SK-N-SH (cell line): ENCODE measurements around the gene SMS. TPM values are rescaled to one million over a fixed set of nuclear protein-coding genes. Genes with fewer than 3 reads are reported as not detected.

Source experiments
- CTCF ChIA-PET: fragments of 300-600, 350-600 bp; formaldehyde crosslinking; extraction: SDS; loops from one replicate; lab custom pipeline; 2021; lab: Yijun Ruan, JAX
- POLR2A ChIA-PET: fragments of 350-600 bp; sonication (Branson Sonifier 250); formaldehyde crosslinking; extraction: SDS; loops from one replicate; lab custom pipeline; 2020; ENCODE audit warnings: antibody characterized with exemption, inconsistent platforms; lab: Yijun Ruan, JAX
- DNase-seq: peaks from one replicate; pipeline ENCODE4 v3.0.0; 2012
- H2AFZ ChIP-seq: fragments of 200-600 bp; sonication (generic); 2 replicates; pipeline ENCODE4 v1.8.1; 2016; ENCODE audit warnings: antibody characterized with exemption, mild to moderate bottlenecking, low read depth
- H3F3A ChIP-seq: fragments of 200-600 bp; sonication (generic); replicated peaks from 2 replicates; pipeline ENCODE3; 2016; ENCODE audit warnings: antibody characterized with exemption, mild to moderate bottlenecking; ENCODE audit not compliant: insufficient read depth
- H3K27ac ChIP-seq, 2 experiments: fragments of 200-500 bp in 1 of 2; fragments of 200-600 bp in 1 of 2; sonication (Bioruptor generic) in 1 of 2; sonication (generic), shearing (Covaris generic) in 1 of 2; 2 replicates each; pipeline versions ENCODE4 v1.5.1 to v1.6.1; 2014 to 2016; ENCODE audit warnings: low read depth in 2 of 2, inconsistent platforms in 1 of 2, low read length in 1 of 2, mild to moderate bottlenecking in 1 of 2, mixed read lengths in 1 of 2
- H3K27me3 ChIP-seq: fragments of 200-600 bp; sonication (generic), shearing (Covaris generic); 2 replicates; pipeline ENCODE4 v1.6.1; 2016; ENCODE audit warnings: mixed run types; ENCODE audit not compliant: insufficient read depth
- H3K36me3 ChIP-seq, 2 experiments: fragments of 200-500 bp in 1 of 2; fragments of 200-600 bp in 1 of 2; sonication (Bioruptor generic) in 1 of 2; sonication (generic) in 1 of 2; replicated peaks in 1 of 2; 2 replicates each; pipeline versions ENCODE3 to v1.5.1; 2014 to 2016; ENCODE audit warnings: low read length in 1 of 2, mild to moderate bottlenecking in 1 of 2; ENCODE audit not compliant: insufficient read depth in 2 of 2, control insufficient read depth in 1 of 2
- H3K4me1 ChIP-seq, 2 experiments: fragments of 200-500 bp in 1 of 2; fragments of 200-600 bp in 1 of 2; sonication (Bioruptor generic) in 1 of 2; sonication (generic), shearing (Covaris generic) in 1 of 2; 2 replicates each; pipeline versions ENCODE4 v1.5.1 to v1.6.1; 2014 to 2016; ENCODE audit warnings: low read depth in 1 of 2, low read length in 1 of 2, mixed run types in 1 of 2; ENCODE audit not compliant: insufficient read depth in 2 of 2, control insufficient read depth in 1 of 2
- H3K4me2 ChIP-seq: fragments of 200-600 bp; sonication (generic), shearing (Covaris generic); 2 replicates; pipeline ENCODE4 v1.6.1; 2017; ENCODE audit warnings: mixed run types
- H3K4me3 ChIP-seq, 2 experiments: fragments of 200-500 bp in 1 of 2; fragments of 200-600 bp in 1 of 2; sonication (Bioruptor generic) in 1 of 2; sonication (generic), shearing (Covaris generic) in 1 of 2; 2 replicates each; pipeline versions ENCODE4 v1.5.1 to v1.8.1; 2014 to 2016; ENCODE audit warnings: low read depth in 2 of 2, inconsistent platforms in 1 of 2, low read length in 1 of 2, mild to moderate bottlenecking in 1 of 2, mixed read lengths in 1 of 2, moderate library complexity in 1 of 2
- H3K79me2 ChIP-seq: fragments of 200-600 bp; sonication (generic); 2 replicates; pipeline ENCODE4 v1.8.1; 2017; ENCODE audit warnings: mild to moderate bottlenecking; ENCODE audit not compliant: insufficient read depth
- H3K9ac ChIP-seq: fragments of 200-600 bp; sonication (generic); 2 replicates; pipeline ENCODE4 v1.6.1; 2017; ENCODE audit warnings: mixed run types
- H3K9me2 ChIP-seq: fragments of 200-600 bp; sonication (generic); 2 replicates; pipeline ENCODE4 v1.6.1; 2017; ENCODE audit warnings: mixed run types
- H3K9me3 ChIP-seq: fragments of 200-600 bp; sonication (generic); 2 replicates; pipeline ENCODE4 v1.6.1; 2017; ENCODE audit warnings: mixed run types, mild to moderate bottlenecking, moderate library complexity
- H4K20me1 ChIP-seq: fragments of 200-600 bp; sonication (generic); 2 replicates; pipeline ENCODE4 v1.6.1; 2017; ENCODE audit warnings: mild to moderate bottlenecking, mixed run types; ENCODE audit not compliant: insufficient read depth
- CHD2 ChIP-seq: fragments of 150-350 bp; IDR thresholded peaks from 2 replicates; pipeline ENCODE4 v1.6.1; 2018; ENCODE audit warnings: low read length; ENCODE audit not compliant: partially characterized antibody
- FOXJ3 ChIP-seq: sonication (generic); formaldehyde crosslinking; IDR thresholded peaks from 2 replicates; pipeline ENCODE4 v1.5.1; 2020; ENCODE audit warnings: mild to moderate bottlenecking, missing genetic modification reagents
- GABPA ChIP-seq: IDR thresholded peaks from 2 replicates; pipeline ENCODE4 v1.4.0; 2012; ENCODE audit warnings: low read depth, mild to moderate bottlenecking
- GATA2 ChIP-seq: sonication (generic); formaldehyde crosslinking; IDR thresholded peaks from 2 replicates; pipeline ENCODE4 v1.5.0; 2020; ENCODE audit warnings: mild to moderate bottlenecking, missing genetic modification reagents
- MXI1 ChIP-seq: IDR thresholded peaks from 2 replicates; pipeline ENCODE4 v1.6.1; 2012; ENCODE audit warnings: mild to moderate bottlenecking, low read depth, low read length, improper control_type of control experiment
- POLR2AphosphoS5 ChIP-seq: IDR thresholded peaks from 2 replicates; pipeline ENCODE4 v1.6.1; 2012; ENCODE audit warnings: low read depth, low read length
- RAD21 ChIP-seq: IDR thresholded peaks from 2 replicates; pipeline ENCODE4 v1.6.1; 2012; ENCODE audit warnings: mild to moderate bottlenecking, low read length
- RCOR1 ChIP-seq: fragments of 150-350 bp; IDR thresholded peaks from 2 replicates; pipeline ENCODE4 v1.6.1; 2017; ENCODE audit warnings: antibody characterized with exemption, low read length
- RXRA ChIP-seq: IDR thresholded peaks from 2 replicates; pipeline ENCODE4 v1.4.0; 2012; ENCODE audit warnings: low read depth, mild to moderate bottlenecking, borderline replicate concordance
- SIN3A ChIP-seq: IDR thresholded peaks from 2 replicates; pipeline ENCODE4 v1.6.1; 2012; ENCODE audit warnings: low read depth, mild to moderate bottlenecking, low read length, moderate library complexity, borderline replicate concordance
- SMC3 ChIP-seq: IDR thresholded peaks from 2 replicates; pipeline ENCODE4 v1.6.1; 2012; ENCODE audit warnings: low read depth, low read length, improper control_type of control experiment
- TAF1 ChIP-seq: IDR thresholded peaks from 2 replicates; pipeline ENCODE4 v1.6.1; 2012; ENCODE audit warnings: low read depth, mild to moderate bottlenecking, low read length, moderate library complexity, borderline replicate concordance
- TCF12 ChIP-seq: IDR thresholded peaks from 2 replicates; pipeline ENCODE4 v1.4.0; 2012
- TEAD4 ChIP-seq: IDR thresholded peaks from 2 replicates; pipeline ENCODE4 v1.4.0; 2012; ENCODE audit warnings: mild to moderate bottlenecking, borderline replicate concordance; ENCODE audit not compliant: insufficient read depth
- WGBS: methylation state at CpG from one replicate; pipeline ENCODE4 v1.1.6; 2017; ENCODE audit warnings: low lambda C conversion rate; 5-methylcytosine and 5-hydroxymethylcytosine counted together
- polyA plus RNA-seq, 3 experiments: library from polyadenylated mRNA; depleted of rRNA; stranded (reverse); fragments of >200 nt; gene quantifications; 2 replicates each; pipeline ENCODE4 v1.2.3, GENCODE V29; 2012
- TF ChIP-seq, protein P1 (sequence below): fragments of 150-350 bp; IDR thresholded peaks from 2 replicates; pipeline ENCODE4 v1.6.1; 2017; ENCODE audit warnings: antibody characterized with exemption, low read length, low read depth, borderline replicate concordance
- TF ChIP-seq, protein P2 (sequence below): IDR thresholded peaks from 2 replicates; pipeline ENCODE4 v1.4.0; 2012; ENCODE audit warnings: low read depth, borderline replicate concordance
- TF ChIP-seq, protein P3 (sequence below): IDR thresholded peaks from 2 replicates; pipeline ENCODE4 v1.4.0; 2012; ENCODE audit warnings: low read depth
- TF ChIP-seq, protein P4 (sequence below): fragments of 150-350 bp; IDR thresholded peaks from 2 replicates; pipeline ENCODE4 v1.6.1; 2016; ENCODE audit warnings: mild to moderate bottlenecking, low read depth, low read length

SMS gene
- polyA plus RNA-seq, 1 of the 3 experiments (the other 2 are of a cell fraction), result 116 TPM

DNA sequence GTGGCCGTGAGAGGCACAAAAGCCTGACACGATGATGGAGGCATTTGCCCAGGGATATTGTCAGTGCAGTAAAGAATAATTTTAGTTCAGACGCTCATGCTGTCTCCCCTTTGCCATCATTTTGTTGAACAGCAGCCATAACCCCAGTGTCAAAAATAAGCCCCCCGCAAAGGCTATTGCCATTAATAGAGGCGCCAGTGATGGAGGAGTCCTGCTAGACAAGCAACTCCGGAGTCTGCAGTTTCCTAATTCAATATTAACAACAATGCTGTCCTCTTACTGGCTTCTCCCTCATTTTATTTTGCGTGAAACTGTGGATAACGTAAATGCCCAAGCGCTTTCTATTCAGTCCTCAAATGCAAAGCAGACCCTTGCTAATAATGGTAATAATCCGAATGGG lies 603 bp upstream of the SMS start:
- POLR2A ChIA-PET, result no interaction called here
- peak overlapping the region; percentile 42 for H3K4me2 ChIP-seq
- CTCF ChIA-PET, result no interaction called here
- no peaks in the 10 kb centered on the region for H3K9me2 ChIP-seq
- WGBS, result 49% methylated on average over 10 of the region's 10 CpGs
- H4K20me1 ChIP-seq, result peaks cover 10% of the 10 kb centered on the region
- H3K79me2 ChIP-seq, result peaks cover 35% of the 10 kb centered on the region
- H3K27me3 ChIP-seq, result no peaks in the 10 kb centered on the region
- H3K27ac ChIP-seq, result peak overlapping the region; percentile 60 to 68
- no peaks in the 10 kb centered on the region for H3K9me3 ChIP-seq
- H2AFZ ChIP-seq, result peak overlapping the region; percentile 87
- peak overlapping the region; percentile 31; the same call in 1 of the 2 replicates for H3K9ac ChIP-seq
- peak overlapping the region in 1 of 2 experiments; percentile 66; a peak in 3 of 4 replicates for H3K4me3 ChIP-seq
- H3K4me1 ChIP-seq, result peaks cover 2 to 6% of the 10 kb centered on the region in 2 experiments; a peak in 2 of 4 replicates
- H3F3A ChIP-seq, result peaks cover 36% of the 10 kb centered on the region
- H3K36me3 ChIP-seq, result no peaks in the 10 kb centered on the region
- TF ChIP-seq RXRA (no peak), GATA2 (CRISPR knock-in tag) (no peak), MXI1 (no peak), SMC3 (no peak), RAD21 (no peak)
- TF ChIP-seq, protein P1, sequence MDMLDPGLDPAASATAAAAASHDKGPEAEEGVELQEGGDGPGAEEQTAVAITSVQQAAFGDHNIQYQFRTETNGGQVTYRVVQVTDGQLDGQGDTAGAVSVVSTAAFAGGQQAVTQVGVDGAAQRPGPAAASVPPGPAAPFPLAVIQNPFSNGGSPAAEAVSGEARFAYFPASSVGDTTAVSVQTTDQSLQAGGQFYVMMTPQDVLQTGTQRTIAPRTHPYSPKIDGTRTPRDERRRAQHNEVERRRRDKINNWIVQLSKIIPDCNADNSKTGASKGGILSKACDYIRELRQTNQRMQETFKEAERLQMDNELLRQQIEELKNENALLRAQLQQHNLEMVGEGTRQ, result no peak
- TF ChIP-seq, protein P2, sequence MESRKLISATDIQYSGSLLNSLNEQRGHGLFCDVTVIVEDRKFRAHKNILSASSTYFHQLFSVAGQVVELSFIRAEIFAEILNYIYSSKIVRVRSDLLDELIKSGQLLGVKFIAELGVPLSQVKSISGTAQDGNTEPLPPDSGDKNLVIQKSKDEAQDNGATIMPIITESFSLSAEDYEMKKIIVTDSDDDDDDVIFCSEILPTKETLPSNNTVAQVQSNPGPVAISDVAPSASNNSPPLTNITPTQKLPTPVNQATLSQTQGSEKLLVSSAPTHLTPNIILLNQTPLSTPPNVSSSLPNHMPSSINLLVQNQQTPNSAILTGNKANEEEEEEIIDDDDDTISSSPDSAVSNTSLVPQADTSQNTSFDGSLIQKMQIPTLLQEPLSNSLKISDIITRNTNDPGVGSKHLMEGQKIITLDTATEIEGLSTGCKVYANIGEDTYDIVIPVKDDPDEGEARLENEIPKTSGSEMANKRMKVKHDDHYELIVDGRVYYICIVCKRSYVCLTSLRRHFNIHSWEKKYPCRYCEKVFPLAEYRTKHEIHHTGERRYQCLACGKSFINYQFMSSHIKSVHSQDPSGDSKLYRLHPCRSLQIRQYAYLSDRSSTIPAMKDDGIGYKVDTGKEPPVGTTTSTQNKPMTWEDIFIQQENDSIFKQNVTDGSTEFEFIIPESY, result no peak
- peak; percentile 16 for DNase-seq

DNA sequence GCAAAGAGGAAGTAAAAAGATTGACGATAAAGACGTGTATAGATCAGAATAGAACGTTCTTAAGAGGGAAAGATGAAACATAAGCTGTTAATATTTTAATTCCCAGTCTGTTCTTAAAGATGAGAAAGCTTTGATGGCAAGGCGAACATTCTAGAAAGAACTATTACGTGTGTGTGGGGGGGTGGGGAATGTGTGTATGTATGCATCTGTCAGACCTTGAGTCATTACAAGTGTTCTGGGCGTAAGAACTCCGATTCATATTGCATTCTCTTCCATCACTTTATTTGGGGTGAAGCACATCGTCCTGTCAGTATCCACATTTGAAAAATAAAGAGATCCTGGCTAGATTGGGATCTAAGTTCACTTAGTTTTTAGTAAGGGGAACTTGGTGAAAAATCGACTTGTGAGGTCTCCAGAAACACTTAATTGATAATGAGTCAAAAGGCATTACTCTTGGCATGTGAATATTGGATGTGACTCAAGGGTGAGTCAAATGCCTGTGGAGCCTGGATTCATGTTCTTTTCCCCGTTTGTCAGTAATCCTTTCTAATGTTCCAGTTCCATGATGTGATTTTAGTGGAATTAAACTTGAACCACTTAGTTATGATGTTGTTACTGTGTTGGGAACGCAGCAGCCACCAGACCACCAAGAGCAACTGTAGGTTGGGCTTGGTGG lies 3.1 kb downstream of the SMS start:
- Histone ChIP-seq H3K9ac (peak overlapping the region; percentile 71), H3K9me2 (no peaks in the 10 kb centered on the region), H3K79me2 (peaks cover 72% of the 10 kb centered on the region), H3K4me1 (peaks cover 16 to 30% of the 10 kb centered on the region in 2 experiments), H3K4me3 (peak overlapping the region in 1 of 2 experiments; percentile 79; a peak in 2 of 4 replicates), H3K4me2 (peak overlapping the region; percentile 89), H3K9me3 (no peaks in the 10 kb centered on the region), H2AFZ (no peak overlapping the region), H4K20me1 (peaks cover 41% of the 10 kb centered on the region), H3F3A (peaks cover 42% of the 10 kb centered on the region), H3K36me3 (no peaks in the 10 kb centered on the region), H3K27ac (peak overlapping the region; percentile 31 to 93; a peak in 3 of 4 replicates), H3K27me3 (no peaks in the 10 kb centered on the region)
- CTCF ChIA-PET, result interaction anchor here (0.9 to 1.5 kb wide), 2 partner anchors 20 to 41 kb away, joined by 3 to 6 read pairs; no protein-coding TSS in a partner anchor
- WGBS, result 17% methylated on average over 11 of the region's 11 CpGs
- DNase-seq, result no peak
- POLR2A ChIA-PET, result no interaction called here
- no peak for TF ChIP-seq CHD2
- TF ChIP-seq, protein P3, sequence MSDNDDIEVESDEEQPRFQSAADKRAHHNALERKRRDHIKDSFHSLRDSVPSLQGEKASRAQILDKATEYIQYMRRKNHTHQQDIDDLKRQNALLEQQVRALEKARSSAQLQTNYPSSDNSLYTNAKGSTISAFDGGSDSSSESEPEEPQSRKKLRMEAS, result no peak
- peak; percentile 64; the same call in 1 of the 2 replicates for TF ChIP-seq POLR2AphosphoS5
- TF ChIP-seq, protein P1, result no peak
- TF ChIP-seq FOXJ3 (CRISPR knock-in tag), result no peak
- no peak for TF ChIP-seq SMC3
- peak; percentile 69; the same call in 1 of the 2 replicates for TF ChIP-seq SIN3A
- 0 out of 2 replicates have a peak, but pooled peaks have one; percentile 40 for TF ChIP-seq TAF1
- TF ChIP-seq, protein P4, sequence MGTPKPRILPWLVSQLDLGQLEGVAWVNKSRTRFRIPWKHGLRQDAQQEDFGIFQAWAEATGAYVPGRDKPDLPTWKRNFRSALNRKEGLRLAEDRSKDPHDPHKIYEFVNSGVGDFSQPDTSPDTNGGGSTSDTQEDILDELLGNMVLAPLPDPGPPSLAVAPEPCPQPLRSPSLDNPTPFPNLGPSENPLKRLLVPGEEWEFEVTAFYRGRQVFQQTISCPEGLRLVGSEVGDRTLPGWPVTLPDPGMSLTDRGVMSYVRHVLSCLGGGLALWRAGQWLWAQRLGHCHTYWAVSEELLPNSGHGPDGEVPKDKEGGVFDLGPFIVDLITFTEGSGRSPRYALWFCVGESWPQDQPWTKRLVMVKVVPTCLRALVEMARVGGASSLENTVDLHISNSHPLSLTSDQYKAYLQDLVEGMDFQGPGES, result no peak
- 0 out of 2 replicates have a peak, but pooled peaks have one; percentile 72 for TF ChIP-seq TEAD4
- TF ChIP-seq RXRA, result no peak
- no peak for TF ChIP-seq GATA2 (CRISPR knock-in tag)
- no peak for TF ChIP-seq GABPA
- peak; percentile 83 for TF ChIP-seq TCF12
- TF ChIP-seq MXI1, result no peak
- no peak for TF ChIP-seq RCOR1
